ENCODE results near the gene NTN5. TPM values are rescaled to one million over a fixed set of nuclear protein-coding genes. Genes with fewer than 3 reads are reported as not detected.

Gene NTN5
- total and polyA plus RNA-seq, 12 donors: 0.11 to 2.4 (median 0.42) TPM; not detected in 3

- TF ChIP-seq POLR2A (IDR thresholded peaks at IDR 0.05): no peak
- peak in 3 of 6 experiments; percentile 21 to 33 (median 31) for TF ChIP-seq CTCF (IDR thresholded peaks at IDR 0.05)
- intact Hi-C loops (cut with DNase I): no loop called here
- Histone ChIP-seq H3K9me3 (replicated peaks in 1 of 3) (no peaks in the 10 kb centered on the region), H3K27me3 (no peaks in the 10 kb centered on the region), H3K4me1 (replicated peaks in 1 of 2) (peaks cover 26 to 42% of the 10 kb centered on the region in 2 donors), H3K27ac (peak overlapping the region in 3 of 5 donors; percentile 32 to 81 (median 76)), H3K4me3 (peak overlapping the region in 2 of 4 donors; percentile 34 to 58), H3K36me3 (replicated peaks in 1 of 2) (no peaks in the 10 kb centered on the region)
- 16 to 24% (median 18%) methylated on average over 20 to 25 of the region's 25 CpGs for WGBS, 4 donors
- peak in 1 of 7 donors; percentile 48 for DNase-seq
These were observed 40.4 kb upstream of the NTN5 start for GRCh38 chr19:48713041-48713863.

DNA sequence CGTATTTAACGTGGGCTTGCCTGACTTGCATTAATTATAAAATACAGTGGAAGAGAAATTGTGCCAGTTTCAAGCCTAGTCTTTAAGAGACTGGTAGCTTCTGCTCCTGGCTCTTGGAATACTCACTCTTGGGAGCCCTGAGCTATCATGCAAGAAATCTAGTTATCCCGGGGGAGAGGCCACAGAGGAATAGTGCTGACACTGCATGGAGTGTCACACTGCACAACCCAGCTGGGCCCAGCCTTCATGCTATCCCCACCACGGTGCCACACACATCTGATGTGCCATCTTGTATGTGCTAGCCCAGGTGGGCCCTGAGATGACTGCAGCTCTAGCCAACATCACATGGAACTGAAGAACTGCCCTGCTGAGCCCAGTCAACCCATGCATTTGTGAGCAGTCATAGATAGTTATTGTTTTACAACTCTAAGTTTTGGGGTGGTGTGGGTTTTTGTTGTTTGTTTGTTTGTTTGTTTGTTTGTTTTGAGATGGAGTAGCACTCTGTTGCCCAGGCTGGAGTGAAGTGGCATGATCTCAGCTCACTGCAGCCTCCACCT, 38.4 kb upstream of the NTN5 start:
- H3K36me3 ChIP-seq (replicated peaks in 1 of 2): no peaks in the 10 kb centered on the region
- 65 to 92% (median 78%) methylated on average over 4 of the region's 4 CpGs for WGBS, 4 donors
- DNase-seq: no peak
- no peak for TF ChIP-seq POLR2A (IDR thresholded peaks at IDR 0.05)
- TF ChIP-seq CTCF (IDR thresholded peaks at IDR 0.05): no peak
- peaks cover 14 to 25% of the 10 kb centered on the region in 2 donors for H3K4me1 ChIP-seq (replicated peaks in 1 of 2)
- intact Hi-C loops (cut with DNase I): no loop called here
- H3K27me3 ChIP-seq: no peaks in the 10 kb centered on the region
- no peak overlapping the region for H3K4me3 ChIP-seq
- H3K9me3 ChIP-seq (replicated peaks in 1 of 3): no peaks in the 10 kb centered on the region
- H3K27ac ChIP-seq: no peak overlapping the region

- DNase-seq: no peak
- WGBS, 4 donors: 30 to 38% (median 38%) methylated on average over 11 of the region's 11 CpGs
These were observed 35.7 kb upstream of the NTN5 start for GRCh38 chr19:48708471-48708870.

More at GRCh38 chr19:48708471-48708870, 35.7 kb upstream of the NTN5 start:
- no peak for TF ChIP-seq POLR2A (IDR thresholded peaks at IDR 0.05)
- TF ChIP-seq CTCF (IDR thresholded peaks at IDR 0.05): no peak
- no peaks in the 10 kb centered on the region for H3K27me3 ChIP-seq
- H3K4me3 ChIP-seq: no peak overlapping the region
- H3K9me3 ChIP-seq (replicated peaks in 1 of 3): no peaks in the 10 kb centered on the region
- intact Hi-C loops (cut with DNase I): no loop called here
- no peak overlapping the region for H3K27ac ChIP-seq
- peaks cover 5 to 7% of the 10 kb centered on the region in 2 donors for H3K4me1 ChIP-seq (replicated peaks in 1 of 2)
- no peaks in the 10 kb centered on the region for H3K36me3 ChIP-seq (replicated peaks in 1 of 2)
